GM19043 (cell line): ENCODE measurements around the gene MPDZ.

Experiments used
- ATAC-seq: cut with Tn5 transposase; IDR thresholded peaks from one replicate; pipeline ENCODE4 v1.9.1; 2021; ENCODE audit warnings: low read depth; ENCODE audit not compliant: unreplicated experiment

The MPDZ gene

DNA sequence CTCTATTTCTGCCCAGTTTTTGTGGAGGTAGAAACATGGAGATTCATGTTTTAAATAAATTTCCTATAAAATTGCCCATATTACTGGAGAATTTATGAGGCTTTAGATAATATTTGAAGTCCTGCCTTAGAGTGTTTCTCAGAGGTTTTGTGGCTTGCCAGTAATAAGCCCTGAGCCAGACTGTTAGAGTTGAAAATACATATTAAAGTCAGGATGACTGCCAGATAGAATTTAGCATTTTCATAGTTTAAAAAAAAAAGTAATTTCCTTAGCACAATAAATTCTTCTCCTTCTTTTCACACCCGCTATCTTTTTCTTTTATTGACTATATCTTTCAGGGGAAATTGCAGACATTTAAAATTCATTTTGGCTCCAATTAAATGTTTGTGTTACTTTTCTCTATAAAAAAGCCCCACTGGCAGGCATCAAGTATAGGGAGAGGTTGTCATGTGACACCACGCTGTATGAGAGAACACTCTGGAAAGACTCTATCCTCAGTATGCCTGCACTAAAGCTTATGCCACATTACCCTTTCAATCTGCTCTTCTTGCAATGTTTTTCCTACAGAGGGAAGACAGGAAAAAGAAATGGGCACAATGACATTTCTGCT lies 135.2 kb downstream of the MPDZ start:
- ATAC-seq, result no peak

DNA sequence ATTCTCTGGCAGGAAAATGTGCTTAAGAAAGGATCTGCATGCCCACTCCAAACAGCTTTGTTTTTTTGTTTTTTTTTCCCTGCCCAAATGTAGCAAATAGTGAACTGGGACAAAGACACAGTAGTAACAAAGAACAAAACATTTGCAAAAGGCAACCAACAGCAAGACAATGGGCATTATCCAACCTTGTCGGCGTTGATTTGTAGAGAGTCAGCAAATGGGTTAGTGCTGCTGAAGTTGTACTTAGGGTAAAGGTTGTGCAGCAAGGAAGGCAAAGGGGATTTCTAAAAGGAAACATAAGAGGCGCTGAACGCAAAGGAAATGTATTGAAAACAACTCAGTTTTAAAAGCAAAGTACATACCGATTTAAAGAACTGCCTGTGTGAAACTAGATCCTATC lies 136.2 kb downstream of the MPDZ start:
- no peak for ATAC-seq

DNA sequence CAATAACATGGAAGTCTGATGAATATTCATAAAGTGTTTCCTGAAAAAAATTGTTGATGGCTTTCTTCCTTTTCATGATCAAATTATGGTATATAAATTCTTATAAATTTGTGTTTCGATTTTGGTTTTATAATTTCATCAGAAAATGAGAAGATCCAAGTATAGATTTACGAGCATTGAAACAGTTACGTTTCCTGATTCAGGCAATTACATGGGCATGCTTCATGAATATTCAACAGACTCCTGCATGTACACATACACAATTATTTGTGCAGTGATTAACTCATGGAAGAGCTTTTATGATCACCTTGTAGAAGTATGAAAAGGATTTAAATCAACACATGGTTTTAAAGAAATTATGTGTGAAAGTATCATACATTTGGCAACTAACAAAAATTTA lies 136.7 kb downstream of the MPDZ start:
- ATAC-seq, result no peak

DNA sequence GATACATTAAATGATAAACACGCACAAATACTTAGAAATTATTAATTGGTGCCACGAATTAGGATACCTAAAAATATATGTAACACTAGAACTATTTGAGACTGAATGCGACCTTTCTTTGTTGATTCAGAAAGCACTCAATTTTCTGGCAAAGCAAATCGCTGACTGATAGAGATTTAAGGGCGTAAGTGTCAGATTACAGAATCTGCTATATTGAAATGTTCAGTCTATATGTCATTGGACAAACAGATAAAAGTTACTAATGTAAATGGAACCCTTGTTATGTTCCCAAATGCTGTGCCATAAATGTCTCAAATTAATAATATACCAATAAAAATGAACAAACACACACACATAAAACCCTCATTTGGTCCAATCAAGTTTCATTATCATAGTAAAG lies 137.9 kb downstream of the MPDZ start:
- no peak for ATAC-seq

DNA sequence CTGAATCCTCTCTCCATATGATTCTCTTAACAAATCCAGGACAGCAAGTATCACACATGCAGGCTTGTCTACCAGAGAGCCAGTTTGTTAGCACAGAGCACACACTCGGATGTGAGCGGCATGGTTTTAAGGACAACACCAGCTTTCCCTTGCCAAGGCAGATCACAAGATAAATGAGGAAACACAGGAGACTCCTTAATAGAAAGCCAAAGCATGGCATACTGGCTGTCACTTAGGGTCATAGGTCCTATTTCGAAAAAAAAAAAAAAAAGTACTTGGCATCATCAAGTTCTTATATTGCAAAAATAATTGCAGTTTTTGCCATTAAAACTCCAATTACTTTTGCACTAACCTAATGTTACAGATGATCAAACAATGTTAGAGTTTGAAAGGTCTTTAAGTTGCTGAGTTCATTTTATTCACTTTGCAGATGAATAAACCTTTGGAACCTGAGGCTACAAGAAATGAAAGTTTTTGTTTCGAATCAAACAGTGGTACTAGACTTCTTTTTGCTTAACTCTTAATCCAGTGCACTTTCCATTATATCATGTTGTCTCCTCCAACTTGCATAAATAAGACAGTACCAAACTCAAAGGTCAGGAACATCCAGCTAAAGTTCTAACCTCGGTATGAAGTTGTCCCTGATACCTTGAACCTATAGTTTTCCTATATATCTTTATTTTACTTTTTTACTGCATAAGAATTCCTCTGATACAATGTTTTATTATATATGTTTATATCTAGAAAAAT lies 138.5 kb downstream of the MPDZ start:
- ATAC-seq, result no peak

DNA sequence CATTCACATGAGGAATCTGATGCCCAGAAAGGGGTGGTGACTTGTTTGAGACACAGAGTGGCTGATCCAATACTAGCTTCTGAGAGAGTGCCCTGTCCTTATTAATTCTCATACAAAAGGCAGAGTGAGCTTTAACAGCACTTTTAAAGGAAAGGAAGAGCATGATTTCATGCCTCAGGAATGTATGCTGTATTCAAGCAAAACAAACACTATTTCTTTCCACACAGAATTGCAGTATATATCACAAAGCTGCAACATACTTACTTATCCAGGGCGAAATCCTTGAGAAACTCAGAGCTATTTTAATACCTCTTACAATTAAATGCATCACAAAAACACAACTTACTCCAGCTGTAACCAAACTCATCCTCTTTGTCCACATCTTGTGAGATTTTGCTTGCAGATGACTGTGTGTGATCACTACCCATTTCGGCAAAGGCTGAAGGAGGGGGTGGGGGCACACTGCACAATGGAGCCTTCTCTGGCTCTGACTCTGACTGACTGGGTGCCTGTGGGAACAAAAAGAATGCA lies 139.8 kb downstream of the MPDZ start:
- ATAC-seq, result no peak

DNA sequence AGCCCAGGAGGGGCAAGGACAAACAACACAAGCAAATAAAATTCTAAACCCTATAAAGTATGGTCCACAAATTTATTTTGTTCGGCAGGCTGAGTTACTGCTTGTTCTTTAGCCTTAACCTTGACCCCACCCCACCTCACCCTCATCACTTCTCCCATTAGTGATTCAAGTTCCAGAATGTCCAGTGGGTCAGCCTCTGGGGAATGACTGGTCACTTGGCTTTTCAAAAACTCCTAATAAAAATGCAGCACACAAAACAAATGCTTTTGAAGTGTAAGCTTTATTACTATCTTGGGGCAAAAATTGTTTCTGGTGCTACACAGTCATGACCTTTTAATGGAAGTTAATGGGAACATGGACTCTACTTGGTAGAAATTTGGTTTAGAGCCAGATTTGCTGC lies 142.1 kb downstream of the MPDZ start:
- no peak for ATAC-seq

DNA sequence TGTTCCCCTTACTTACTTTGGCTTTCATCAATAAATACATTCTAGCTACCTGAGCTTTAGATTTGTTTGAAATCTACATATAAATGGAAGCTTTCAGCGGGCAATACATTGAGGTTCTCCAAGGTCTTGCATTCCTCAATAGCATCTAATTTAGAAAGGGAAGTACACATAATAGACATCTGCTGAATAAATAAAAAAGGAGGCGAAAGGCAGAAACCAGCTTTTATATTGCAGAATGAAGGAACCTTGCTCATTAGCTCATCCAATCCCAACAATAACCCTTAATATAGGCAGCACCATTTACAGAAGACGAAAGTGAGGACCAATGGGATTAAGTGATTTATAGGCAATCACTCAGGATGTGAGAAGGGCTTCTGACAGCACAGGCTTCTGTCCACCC lies 147.5 kb downstream of the MPDZ start:
- no peak for ATAC-seq

DNA sequence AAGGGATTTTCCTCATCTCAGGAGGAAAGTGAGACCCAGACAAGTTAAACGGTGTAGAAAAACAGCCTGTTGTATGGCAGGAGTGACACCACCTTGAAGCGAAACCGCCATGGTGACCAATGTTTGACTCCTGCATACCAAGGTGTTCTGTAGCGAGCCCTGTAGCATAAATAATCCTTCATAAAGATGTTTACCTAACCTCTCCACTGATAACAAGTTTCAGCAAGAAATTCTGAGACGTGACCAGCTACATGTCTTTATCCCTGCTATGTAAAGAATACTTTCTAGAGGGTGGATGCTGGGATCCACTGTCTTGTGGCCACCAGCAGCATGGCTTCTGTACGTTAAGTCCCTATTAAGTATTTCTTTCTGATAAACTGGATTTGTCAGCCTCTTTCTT lies 148.1 kb downstream of the MPDZ start:
- no peak for ATAC-seq

DNA sequence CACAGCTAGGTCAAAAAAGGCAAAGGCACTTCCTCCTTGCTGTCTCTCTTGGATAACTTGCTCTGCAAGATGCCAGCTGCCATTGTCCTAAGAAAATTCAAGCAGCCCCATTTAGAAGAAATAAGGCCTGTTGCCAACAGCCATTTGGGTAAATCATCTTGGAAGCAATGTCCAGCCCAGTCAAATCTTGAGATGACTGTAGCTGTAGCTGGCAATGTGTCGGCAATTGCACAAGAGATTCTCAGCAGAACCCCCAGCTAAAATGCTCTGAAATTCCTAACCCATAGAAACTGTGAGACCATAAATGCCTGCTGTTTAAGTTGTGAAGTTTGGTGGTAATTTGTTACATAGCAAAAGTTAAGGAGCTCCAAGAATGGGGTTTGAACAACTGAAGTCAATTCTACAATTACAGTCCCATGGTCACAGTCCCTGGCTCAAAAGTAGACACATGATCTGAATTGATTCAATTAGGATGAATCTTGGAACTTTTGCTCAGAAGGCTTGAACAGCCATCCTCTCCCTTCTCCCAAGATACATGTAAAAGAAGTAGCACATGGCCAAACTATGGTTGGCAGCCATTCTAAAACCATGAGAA lies 151.1 kb downstream of the MPDZ start:
- no peak for ATAC-seq

DNA sequence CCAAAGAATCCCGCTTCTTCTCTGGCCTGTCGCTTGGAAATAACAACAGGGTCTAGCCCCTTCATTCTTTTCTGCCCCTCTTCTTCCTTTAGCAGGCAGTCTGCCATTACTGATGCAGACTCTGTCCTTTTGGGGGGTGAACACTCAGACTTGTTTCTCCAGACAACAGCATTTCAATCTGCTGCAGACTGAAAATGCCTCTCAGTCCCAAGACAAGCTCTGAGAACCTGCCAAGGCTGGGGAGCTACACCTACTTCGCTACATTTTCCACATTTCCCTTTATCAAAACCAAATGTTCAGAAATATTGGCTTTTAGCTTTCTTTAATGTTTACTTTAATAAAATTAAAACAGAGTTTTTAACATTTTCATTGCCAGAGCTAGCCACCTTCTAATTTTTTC lies 152.4 kb downstream of the MPDZ start:
- ATAC-seq, result no peak

DNA sequence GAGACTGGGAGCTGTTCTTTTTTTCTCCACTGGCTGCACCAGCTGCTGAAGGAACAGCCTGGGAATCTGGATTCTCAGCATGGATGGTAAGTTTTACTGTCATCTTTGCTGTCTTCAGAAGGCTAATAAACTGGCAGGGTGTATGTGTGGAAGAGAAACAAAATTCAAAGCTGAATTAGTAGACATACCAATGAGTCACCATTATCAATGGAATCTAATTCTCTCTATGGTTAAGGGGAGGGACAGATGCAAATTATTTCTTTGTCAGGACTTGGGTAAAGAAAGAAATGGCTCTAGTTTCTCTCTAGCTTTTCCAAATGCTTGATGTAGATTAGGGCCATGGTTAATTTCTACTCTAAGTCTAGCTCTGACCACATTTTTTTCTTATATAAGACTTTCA lies 154.2 kb downstream of the MPDZ start:
- no peak for ATAC-seq

DNA sequence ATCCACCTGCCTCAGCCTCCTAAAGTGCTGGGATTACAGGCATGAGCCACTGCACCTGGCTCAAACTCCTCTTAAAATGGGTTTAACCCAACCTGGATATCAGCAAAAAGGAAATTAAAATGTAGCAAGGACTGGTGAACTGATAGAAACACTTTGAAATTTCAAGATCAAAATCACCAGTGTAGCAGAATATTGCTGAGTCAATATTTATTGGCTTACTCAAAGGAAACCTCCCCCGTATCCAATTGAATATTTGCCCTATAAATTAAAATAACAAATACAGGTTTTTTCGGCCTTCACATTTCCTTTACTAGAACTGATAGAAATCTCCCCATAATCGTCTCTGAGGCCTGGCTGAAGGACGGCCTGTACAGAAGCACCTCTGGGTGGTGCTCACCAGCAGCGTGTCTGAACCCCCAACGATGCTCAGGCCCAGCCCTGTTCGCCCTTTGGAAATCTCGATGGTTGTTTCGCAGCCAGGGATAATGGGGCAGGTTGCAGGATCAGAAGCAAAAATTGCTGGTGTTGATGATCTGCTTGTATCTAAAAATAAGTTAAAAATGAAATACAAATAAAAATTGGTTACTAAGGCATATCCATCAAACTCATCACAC lies 156.6 kb downstream of the MPDZ start:
- ATAC-seq, result no peak

DNA sequence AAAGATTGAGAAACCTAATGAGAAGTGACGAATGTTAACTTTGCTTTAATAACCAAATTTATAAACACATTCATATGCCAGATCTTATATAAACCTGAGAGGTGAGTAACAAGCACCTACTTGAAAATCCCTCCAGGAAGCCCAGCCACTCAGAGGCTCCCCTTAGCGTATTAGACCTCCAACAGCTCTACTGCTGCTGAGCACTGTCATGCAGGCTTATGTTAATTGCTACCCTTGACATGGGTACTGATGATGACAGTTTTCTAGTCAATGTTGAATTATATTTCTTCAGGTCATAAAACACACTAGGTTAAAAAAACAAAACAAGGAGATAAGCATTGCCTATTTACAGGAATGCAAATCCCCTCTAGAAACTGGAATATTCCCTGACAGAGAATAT lies 161.2 kb downstream of the MPDZ start:
- no peak for ATAC-seq

DNA sequence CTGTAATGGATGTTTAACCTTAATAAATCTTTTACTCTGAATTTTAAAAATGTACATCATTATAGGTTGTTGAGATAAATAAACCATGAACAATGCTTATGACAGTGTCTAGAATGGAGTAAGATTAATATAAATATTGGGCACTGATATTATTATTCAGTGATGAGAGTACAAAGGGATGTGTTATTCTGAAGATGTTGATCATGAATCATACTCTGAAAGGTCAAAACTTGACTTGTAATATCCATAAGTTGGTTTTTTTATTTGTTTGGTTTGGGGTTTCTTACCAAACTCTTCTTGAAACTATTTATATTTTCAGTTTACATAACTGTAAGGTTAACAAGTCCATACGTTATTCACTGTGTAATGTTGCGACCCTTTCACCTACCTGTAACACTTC lies 163.2 kb downstream of the MPDZ start:
- ATAC-seq, result no peak

DNA sequence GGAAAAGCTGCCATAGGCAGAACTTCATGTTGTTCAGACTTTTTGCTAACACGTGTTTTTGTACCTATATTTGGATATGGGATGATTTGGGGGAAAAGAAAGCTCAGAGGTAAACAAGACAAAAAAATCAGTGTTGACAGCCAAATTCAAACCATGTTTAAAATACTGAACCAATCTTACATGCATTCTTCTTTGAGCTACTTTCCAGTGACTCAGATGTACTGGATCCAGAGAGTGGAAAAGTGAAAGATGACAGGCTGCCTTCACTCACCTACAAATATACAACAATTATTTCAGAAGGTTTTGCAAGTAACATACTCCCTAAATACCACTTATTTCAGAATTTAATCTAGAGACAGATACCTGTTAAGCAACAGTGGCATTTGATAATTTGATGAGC lies 165.7 kb downstream of the MPDZ start:
- ATAC-seq, result no peak

DNA sequence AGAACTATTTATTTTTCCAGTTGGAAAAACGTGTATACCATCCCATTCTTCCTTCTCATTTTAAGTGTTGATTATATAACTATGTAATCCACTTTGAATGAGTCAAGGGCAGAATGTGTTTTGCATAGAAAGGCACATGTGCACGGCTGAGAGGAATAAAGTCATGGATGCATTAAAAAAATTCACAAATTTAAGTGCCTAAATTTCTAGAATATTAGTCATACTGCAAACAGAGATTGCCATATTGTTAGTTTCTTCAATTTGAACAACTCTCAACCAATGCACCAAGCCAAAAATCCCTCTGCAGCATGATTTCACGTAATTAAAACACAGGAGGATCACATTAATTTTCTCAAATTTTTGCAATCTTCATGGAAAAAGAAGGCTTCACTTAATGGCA lies 166.3 kb downstream of the MPDZ start:
- ATAC-seq, result no peak

DNA sequence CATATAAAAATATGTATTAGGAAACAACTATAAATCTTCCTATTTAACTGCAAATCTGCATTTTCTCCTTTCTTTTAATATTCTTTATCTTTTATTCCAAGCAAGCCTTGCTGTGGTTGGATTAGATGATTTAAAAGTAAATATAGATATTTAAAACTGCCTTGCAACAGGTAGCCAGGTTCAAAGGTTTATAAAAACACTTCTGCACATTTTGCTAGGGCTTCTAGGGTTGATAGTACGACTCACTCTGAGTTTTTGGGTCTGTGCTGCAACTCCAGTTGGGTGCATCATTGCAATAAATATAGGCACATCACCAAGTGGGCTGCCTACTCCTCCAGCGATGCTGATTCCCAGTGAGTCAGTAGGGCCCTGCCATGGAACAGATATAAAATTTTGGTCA lies 167.7 kb downstream of the MPDZ start:
- no peak for ATAC-seq

DNA sequence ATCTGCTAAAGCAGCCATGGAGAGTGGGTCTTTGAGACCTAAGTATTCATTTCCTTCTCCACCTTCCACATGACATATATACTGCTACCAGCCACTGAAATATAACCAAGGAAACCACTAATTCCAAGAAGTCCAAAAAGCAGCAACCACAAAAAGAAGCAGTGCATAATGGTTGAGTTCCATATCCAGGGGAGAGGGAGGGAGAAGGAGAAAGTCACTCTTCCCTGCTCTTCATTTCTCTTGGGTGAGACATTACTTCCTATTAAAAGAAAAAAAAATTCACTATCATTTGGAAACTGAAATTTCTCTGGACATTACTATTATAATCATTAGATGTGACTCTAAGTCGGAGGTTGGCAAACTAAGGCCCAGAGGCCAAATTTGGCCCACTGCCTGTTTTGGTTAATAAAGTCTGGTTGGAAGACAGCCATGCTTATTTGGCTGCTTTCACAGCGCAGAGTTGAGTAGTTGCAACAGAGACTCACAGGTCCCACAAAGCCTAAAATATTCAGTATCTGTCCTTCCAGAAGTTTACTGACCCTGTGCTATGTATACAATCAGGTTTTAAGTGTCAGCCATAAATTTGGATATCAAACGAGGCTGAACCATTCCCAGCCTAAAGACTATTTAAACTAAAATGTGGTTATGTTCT lies 168.6 kb downstream of the MPDZ start:
- no peak for ATAC-seq

DNA sequence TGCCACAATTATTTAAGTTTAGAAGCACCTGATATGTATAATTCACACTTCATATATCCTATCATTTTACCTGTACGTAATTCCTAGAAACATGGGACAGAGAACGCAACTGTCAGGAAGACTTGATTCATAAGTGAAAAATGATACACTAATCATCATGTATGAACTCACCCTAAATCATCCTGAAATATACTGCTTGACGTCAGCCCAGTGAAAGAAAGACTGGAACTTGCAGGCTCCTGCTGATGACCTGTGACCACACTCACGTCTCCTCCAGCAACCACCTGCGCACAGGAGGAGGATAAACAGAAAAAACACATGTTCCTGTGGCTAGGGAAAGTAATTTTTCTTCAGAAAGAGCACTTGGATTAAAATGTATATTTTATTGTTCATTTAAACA lies 169.7 kb downstream of the MPDZ start:
- ATAC-seq, result no peak

DNA sequence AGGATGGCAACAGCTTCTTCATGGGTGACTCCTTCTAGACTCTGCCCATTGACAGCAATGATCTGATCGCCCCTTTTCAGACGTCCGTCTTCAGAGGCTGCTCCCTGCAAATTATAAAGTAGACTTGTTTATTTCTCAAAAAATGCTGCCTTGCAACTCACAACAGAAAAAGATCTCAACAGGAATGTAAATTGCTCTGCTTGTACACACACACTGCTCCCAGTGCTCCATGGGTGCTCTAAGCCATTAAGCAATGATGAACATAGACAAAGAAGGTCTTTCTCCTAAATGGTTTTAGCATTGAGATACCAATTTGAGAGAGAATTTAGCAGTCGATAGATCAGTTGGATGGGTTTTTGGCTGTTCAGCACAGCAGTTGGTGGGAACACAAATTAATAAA lies 172.5 kb downstream of the MPDZ start:
- no peak for ATAC-seq
